H9 (cell line): ENCODE measurements around the gene CALML5. TPM values are rescaled to one million over a fixed set of nuclear protein-coding genes. Genes with fewer than 3 reads are reported as not detected.

Experiments used
- DNase-seq: peaks from one replicate; pipeline ENCODE4 v3.0.0-alpha.2; 2017
- H2AFZ ChIP-seq: one replicate; pipeline ENCODE4 v1.6.1; 2013; ENCODE audit warnings: mild to moderate bottlenecking, low read length, control low read depth, moderate library complexity
- H2AK5ac ChIP-seq: 2 replicates; pipeline ENCODE4 v1.6.1; 2013; ENCODE audit warnings: low read length, control low read depth, mixed read lengths; ENCODE audit not compliant: insufficient read length
- H2BK120ac ChIP-seq: one replicate; pipeline ENCODE4 v1.6.1; 2013; ENCODE audit warnings: low read depth, mild to moderate bottlenecking, low read length, control low read depth, inconsistent platforms; ENCODE audit not compliant: poor library complexity, severe bottlenecking
- H2BK12ac ChIP-seq: 2 replicates; pipeline ENCODE4 v1.6.1; 2013; ENCODE audit warnings: low read length, control low read depth, mixed read lengths, low read depth; ENCODE audit not compliant: insufficient read length
- H2BK15ac ChIP-seq: 2 replicates; pipeline ENCODE4 v1.6.1; 2013; ENCODE audit warnings: low read depth, low read length, control low read depth
- H2BK20ac ChIP-seq: one replicate; pipeline ENCODE4 v1.6.1; 2013; ENCODE audit warnings: low read depth, mild to moderate bottlenecking, low read length, control low read depth, inconsistent platforms; ENCODE audit not compliant: poor library complexity, severe bottlenecking
- H2BK5ac ChIP-seq: 2 replicates; pipeline ENCODE4 v1.6.1; 2013; ENCODE audit warnings: low read length, control low read depth, mixed read lengths; ENCODE audit not compliant: insufficient read length
- H3K14ac ChIP-seq: 2 replicates; pipeline ENCODE4 v1.6.1; 2013; ENCODE audit warnings: low read length, control low read depth; ENCODE audit not compliant: insufficient read depth
- H3K18ac ChIP-seq: 2 replicates; pipeline ENCODE4 v1.6.1; 2013; ENCODE audit warnings: low read depth, mild to moderate bottlenecking, mixed read lengths, low read length, control low read depth; ENCODE audit not compliant: insufficient read length
- H3K23ac ChIP-seq: 2 replicates; pipeline ENCODE4 v1.6.1; 2013; ENCODE audit warnings: low read length, control low read depth, mixed read lengths, low read depth; ENCODE audit not compliant: insufficient read length
- H3K23me2 ChIP-seq: 2 replicates; pipeline ENCODE4 v1.6.1; 2013; ENCODE audit warnings: low read depth, mild to moderate bottlenecking, mixed read lengths, low read length, control low read depth; ENCODE audit not compliant: insufficient read length, poor library complexity, severe bottlenecking
- H3K27ac ChIP-seq: 2 replicates; pipeline ENCODE4 v1.5.1; 2013; ENCODE audit warnings: low read length, control low read depth, mixed read lengths, low read depth; ENCODE audit not compliant: insufficient read length
- H3K27me3 ChIP-seq: 2 replicates; pipeline ENCODE4 v1.6.1; 2013; ENCODE audit warnings: low read length, control low read depth, inconsistent platforms; ENCODE audit not compliant: insufficient read depth
- H3K4ac ChIP-seq: 2 replicates; pipeline ENCODE4 v1.6.1; 2013; ENCODE audit warnings: low read depth, mild to moderate bottlenecking, control low read depth, inconsistent platforms, low read length, moderate library complexity
- H3K4me1 ChIP-seq: 2 replicates; pipeline ENCODE4 v1.6.1; 2013; ENCODE audit warnings: low read length, control low read depth, inconsistent platforms; ENCODE audit not compliant: insufficient read depth
- H3K4me2 ChIP-seq: 2 replicates; pipeline ENCODE4 v1.6.1; 2013; ENCODE audit warnings: low read length, control low read depth, mixed read lengths; ENCODE audit not compliant: insufficient read length, insufficient read depth
- H3K56ac ChIP-seq: 2 replicates; pipeline ENCODE4 v1.6.1; 2013; ENCODE audit warnings: low read depth, mild to moderate bottlenecking, mixed read lengths, low read length, control low read depth; ENCODE audit not compliant: insufficient read length
- H3K79me1 ChIP-seq: 2 replicates; pipeline ENCODE4 v1.6.1; 2013; ENCODE audit warnings: low read depth, mild to moderate bottlenecking, moderate library complexity, low read length, control low read depth, inconsistent platforms; ENCODE audit not compliant: insufficient read depth, poor library complexity, severe bottlenecking
- H3K79me2 ChIP-seq: 2 replicates; pipeline ENCODE4 v1.6.1; 2013; ENCODE audit warnings: low read length, control low read depth, inconsistent platforms; ENCODE audit not compliant: insufficient read depth
- H3K9ac ChIP-seq: 2 replicates; pipeline ENCODE4 v1.6.1; 2013; ENCODE audit warnings: low read length, control low read depth, mixed read lengths; ENCODE audit not compliant: insufficient read length; ENCODE audit errors: extremely low read depth
- H3K9me3 ChIP-seq: one replicate; pipeline ENCODE4 v1.6.1; 2013; ENCODE audit warnings: low read depth, low read length, inconsistent platforms; ENCODE audit not compliant: control insufficient read depth
- H3T11ph ChIP-seq: one replicate; pipeline ENCODE4 v1.6.1; 2013; ENCODE audit warnings: mild to moderate bottlenecking, low read length, control low read depth, inconsistent platforms
- H4K20me1 ChIP-seq: one replicate; pipeline ENCODE4 v1.6.1; 2013; ENCODE audit not compliant: control insufficient read depth, insufficient read length, insufficient read depth
- H4K5ac ChIP-seq: 2 replicates; pipeline ENCODE4 v1.6.1; 2013; ENCODE audit warnings: low read depth, mild to moderate bottlenecking, mixed read lengths, low read length, control low read depth; ENCODE audit not compliant: insufficient read length
- H4K8ac ChIP-seq: replicated peaks from 2 replicates; pipeline ENCODE4 v1.6.1; 2013; ENCODE audit warnings: low read length, control low read depth, mixed read lengths, low read depth; ENCODE audit not compliant: insufficient read length
- H4K91ac ChIP-seq: 2 replicates; pipeline ENCODE4 v1.6.1; 2013; ENCODE audit warnings: low read depth, mild to moderate bottlenecking, moderate library complexity, mixed read lengths, low read length, control low read depth; ENCODE audit not compliant: insufficient read length
- H3K27ac Mint-ChIP-seq, 3 experiments: 2 replicates in 2 of 3; 3 replicates in 1 of 3; pipeline ENCODE4 v1.8.0; 2020 to 2021; ENCODE audit warnings: mixed read lengths in 3 of 3, mild to moderate bottlenecking in 1 of 3, moderate library complexity in 1 of 3
- H3K27me3 Mint-ChIP-seq: 2 replicates; pipeline ENCODE4 v1.8.0; 2021; ENCODE audit warnings: low read depth, mild to moderate bottlenecking, moderate library complexity, mixed read lengths
- H3K36me3 Mint-ChIP-seq, 3 experiments: 2 replicates in 2 of 3; 3 replicates in 1 of 3; pipeline ENCODE4 v1.8.0; 2020 to 2021; ENCODE audit warnings: low read depth in 3 of 3, mixed read lengths in 3 of 3; ENCODE audit not compliant: insufficient read depth in 1 of 3
- H3K4me1 Mint-ChIP-seq, 2 experiments: 2 replicates each; pipeline ENCODE4 v1.8.0; 2020; ENCODE audit warnings: mixed read lengths in 2 of 2
- H3K4me3 Mint-ChIP-seq, 2 experiments: 2 replicates in 1 of 2; 3 replicates in 1 of 2; pipeline ENCODE4 v1.8.0; 2020 to 2021; ENCODE audit warnings: mild to moderate bottlenecking in 2 of 2, mixed read lengths in 2 of 2, moderate library complexity in 1 of 2
- H3K9me3 Mint-ChIP-seq, 2 experiments: 2 replicates in 1 of 2; 3 replicates in 1 of 2; pipeline ENCODE4 v1.8.0; 2020; ENCODE audit warnings: mild to moderate bottlenecking in 2 of 2, mixed read lengths in 2 of 2, moderate library complexity in 1 of 2
- WGBS: extraction: QIAGEN DNeasy Blood & Tissue Kit; methylation state at CpG from one replicate; pipeline ENCODE4 v1.1.7; 2013; ENCODE audit warnings: missing lambda C conversion rate, low lambda C conversion rate, mixed read lengths; ENCODE audit not compliant: insufficient read length; ENCODE audit errors: extremely low coverage; 5-methylcytosine and 5-hydroxymethylcytosine counted together
- total RNA-seq: library from RNA; stranded (reverse); gene quantifications from 2 replicates; pipeline ENCODE4 v1.2.1, GENCODE V29; 2021
- TF ChIP-seq, protein P1 (sequence below): fragments of 200-600 bp; sonication (generic); conservative IDR thresholded peaks from 3 replicates; pipeline ENCODE4 v1.8.0; 2021; ENCODE audit warnings: antibody characterized with exemption, mild to moderate bottlenecking

CALML5 gene
- total RNA-seq, 1 experiment from 2014 or later, result not detected

DNA sequence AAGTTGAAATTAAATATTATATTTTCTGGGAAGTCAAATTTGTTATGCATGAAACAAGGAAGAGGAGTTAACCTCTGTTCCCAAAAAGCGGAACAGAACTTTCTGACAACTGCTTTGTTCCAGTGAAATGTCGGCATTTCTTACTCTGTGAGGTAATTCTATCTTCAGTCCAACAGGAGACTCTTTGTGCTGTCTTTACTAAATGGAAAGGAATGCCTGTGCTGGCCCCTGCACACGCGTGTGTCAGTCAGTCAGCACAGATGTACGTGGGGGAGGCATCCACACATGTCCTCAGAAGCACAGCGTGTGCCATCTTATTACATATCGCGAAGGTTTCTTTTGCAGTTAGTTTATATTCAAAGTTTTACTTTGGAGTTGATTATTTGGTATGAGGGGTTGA, 49.5 kb downstream of the CALML5 start:
- Histone ChIP-seq H2AFZ (no peak overlapping the region), H3K4me1 (no peaks in the 10 kb centered on the region; the same call in 1 of the 2 replicates), H3K27ac (no peak overlapping the region), H3K14ac (no peak overlapping the region), H2BK12ac (no peak overlapping the region), H4K91ac (no peak overlapping the region), H2BK20ac (no peak overlapping the region), H4K5ac (no peak overlapping the region), H3K23me2 (no peaks in the 10 kb centered on the region), H4K20me1 (no peaks in the 10 kb centered on the region), H3T11ph (no peak overlapping the region), H3K9ac (no peak overlapping the region), H4K8ac (no peak overlapping the region), H2BK15ac (no peak overlapping the region), H3K23ac (no peak overlapping the region), H3K4me2 (no peak overlapping the region), H2BK120ac (no peak overlapping the region), H2BK5ac (no peak overlapping the region), H3K79me2 (peaks cover 14% of the 10 kb centered on the region; the same call in 1 of the 2 replicates), H3K18ac (no peak overlapping the region), H3K9me3 (no peaks in the 10 kb centered on the region), H3K56ac (no peak overlapping the region), H3K4ac (no peak overlapping the region), H2AK5ac (no peak overlapping the region), H3K79me1 (no peaks in the 10 kb centered on the region), H3K27me3 (no peaks in the 10 kb centered on the region)
- no peak for DNase-seq
- H3K36me3 Mint-ChIP-seq, result peaks cover 33 to 35% (median 34%) of the 10 kb centered on the region in 3 experiments
- no peaks in the 10 kb centered on the region for H3K27me3 Mint-ChIP-seq
- WGBS, result no CpG with 5 or more reads among the region's 8 CpGs
- no peaks in the 10 kb centered on the region for H3K9me3 Mint-ChIP-seq
- TF ChIP-seq, protein P1, sequence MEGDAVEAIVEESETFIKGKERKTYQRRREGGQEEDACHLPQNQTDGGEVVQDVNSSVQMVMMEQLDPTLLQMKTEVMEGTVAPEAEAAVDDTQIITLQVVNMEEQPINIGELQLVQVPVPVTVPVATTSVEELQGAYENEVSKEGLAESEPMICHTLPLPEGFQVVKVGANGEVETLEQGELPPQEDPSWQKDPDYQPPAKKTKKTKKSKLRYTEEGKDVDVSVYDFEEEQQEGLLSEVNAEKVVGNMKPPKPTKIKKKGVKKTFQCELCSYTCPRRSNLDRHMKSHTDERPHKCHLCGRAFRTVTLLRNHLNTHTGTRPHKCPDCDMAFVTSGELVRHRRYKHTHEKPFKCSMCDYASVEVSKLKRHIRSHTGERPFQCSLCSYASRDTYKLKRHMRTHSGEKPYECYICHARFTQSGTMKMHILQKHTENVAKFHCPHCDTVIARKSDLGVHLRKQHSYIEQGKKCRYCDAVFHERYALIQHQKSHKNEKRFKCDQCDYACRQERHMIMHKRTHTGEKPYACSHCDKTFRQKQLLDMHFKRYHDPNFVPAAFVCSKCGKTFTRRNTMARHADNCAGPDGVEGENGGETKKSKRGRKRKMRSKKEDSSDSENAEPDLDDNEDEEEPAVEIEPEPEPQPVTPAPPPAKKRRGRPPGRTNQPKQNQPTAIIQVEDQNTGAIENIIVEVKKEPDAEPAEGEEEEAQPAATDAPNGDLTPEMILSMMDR, result no peak; the same call in 2 of the 3 replicates
- peak overlapping the region in 1 of 2 experiments; percentile 65; a peak in 2 of 5 replicates for H3K4me3 Mint-ChIP-seq
- peak overlapping the region; percentile 85 to 96 (median 91); a peak in 5 of 7 replicates for H3K27ac Mint-ChIP-seq
- peaks cover 28 to 29% of the 10 kb centered on the region in 2 experiments for H3K4me1 Mint-ChIP-seq
